ACC112 (cell line): ENCODE data around the gene TNPO1.

Source experiments
- H2AFZ ChIP-seq: fragments of 200-600 bp; sonication (generic); one replicate; pipeline ENCODE4 v1.6.0; 2017; ENCODE audit warnings: antibody characterized with exemption, low read length; ENCODE audit not compliant: unreplicated experiment
- H3K27ac ChIP-seq: fragments of 200-600 bp; sonication (generic); 2 replicates; pipeline ENCODE4 v1.5.1; 2014; ENCODE audit warnings: low read depth, mild to moderate bottlenecking, antibody characterized with exemption, low read length, moderate library complexity
- H3K27me3 ChIP-seq: fragments of 200-600 bp; sonication (generic); 2 replicates; pipeline ENCODE4 v1.6.1; 2014; ENCODE audit warnings: mild to moderate bottlenecking, antibody characterized with exemption, low read length, moderate library complexity, mixed read lengths; ENCODE audit not compliant: insufficient read depth
- H3K36me3 ChIP-seq: fragments of 200-600 bp; sonication (generic); 2 replicates; pipeline ENCODE4 v1.6.1; 2016; ENCODE audit warnings: mild to moderate bottlenecking, antibody characterized with exemption, low read length, moderate library complexity, mixed read lengths; ENCODE audit not compliant: insufficient read depth
- H3K4me1 ChIP-seq: fragments of 200-600 bp; sonication (generic); one replicate; pipeline ENCODE4 v1.6.1; 2016; ENCODE audit warnings: low read length, mixed read lengths; ENCODE audit not compliant: insufficient read depth, unreplicated experiment, control insufficient read depth
- H3K4me3 ChIP-seq: fragments of 200-600 bp; sonication (generic); 2 replicates; pipeline ENCODE4 v1.5.1; 2014; ENCODE audit warnings: mild to moderate bottlenecking, low read depth, low read length
- H3K79me2 ChIP-seq: fragments of 200-600 bp; sonication (generic); one replicate; pipeline ENCODE4 v1.6.0; 2016; ENCODE audit warnings: low read length; ENCODE audit not compliant: control insufficient read depth, unreplicated experiment, insufficient read depth

The TNPO1 gene

GRCh38 chr5:72837524-72838096, 21.1 kb downstream of the TNPO1 start:
- H3K27me3 ChIP-seq: no peaks in the 10 kb centered on the region
- 0 out of 2 replicates have a peak overlapping the region, but pooled peaks have one; percentile 38 for H3K27ac ChIP-seq
- H3K4me3 ChIP-seq: no peak overlapping the region
- H3K4me1 ChIP-seq: peaks cover 70% of the 10 kb centered on the region
- H3K79me2 ChIP-seq: peaks cover 94% of the 10 kb centered on the region
- H3K36me3 ChIP-seq: no peaks in the 10 kb centered on the region
- H2AFZ ChIP-seq: no peak overlapping the region

- Histone ChIP-seq H3K4me1 (peaks cover 91% of the 10 kb centered on the region), H2AFZ (no peak overlapping the region), H3K79me2 (peaks cover 96% of the 10 kb centered on the region)
Measured at GRCh38 chr5:72840041-72840440, 23.6 kb downstream of the TNPO1 start.

GRCh38 chr5:72841756-72842535, 25.5 kb downstream of the TNPO1 start:
- Histone ChIP-seq H3K4me3 (peak overlapping the region; percentile 54), H2AFZ (no peak overlapping the region), H3K4me1 (peaks cover 90% of the 10 kb centered on the region), H3K27ac (peak overlapping the region; percentile 96), H3K36me3 (no peaks in the 10 kb centered on the region), H3K27me3 (no peaks in the 10 kb centered on the region), H3K79me2 (peaks cover 96% of the 10 kb centered on the region)

More at GRCh38 chr5:72840041-72840440, 23.6 kb downstream of the TNPO1 start:
- Histone ChIP-seq H3K36me3 (no peaks in the 10 kb centered on the region), H3K4me3 (no peak overlapping the region), H3K27me3 (no peaks in the 10 kb centered on the region), H3K27ac (0 out of 2 replicates have a peak overlapping the region, but pooled peaks have one; percentile 96)

DNA sequence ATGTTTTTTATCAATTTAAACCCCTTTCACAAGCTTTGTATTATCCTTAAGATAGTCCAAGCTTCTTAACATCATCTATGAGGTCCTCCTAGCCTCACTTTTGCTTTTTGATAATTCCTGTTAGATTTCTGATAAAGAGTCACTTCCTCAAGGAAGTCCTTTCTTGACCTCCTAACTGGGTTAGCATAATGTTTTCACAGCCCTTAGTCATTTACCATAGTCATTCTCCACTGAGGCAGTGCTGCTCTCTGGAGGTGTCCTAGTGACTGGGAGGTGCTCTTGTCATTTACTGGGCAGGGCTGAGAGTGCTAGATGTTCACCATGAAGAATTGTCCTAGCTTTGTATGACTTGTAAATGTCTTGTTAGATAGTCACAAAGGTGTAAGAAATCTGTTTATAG, 26.4 kb downstream of the TNPO1 start:
- H3K27me3 ChIP-seq: no peaks in the 10 kb centered on the region
- peaks cover 86% of the 10 kb centered on the region for H3K4me1 ChIP-seq
- H3K79me2 ChIP-seq: peaks cover 96% of the 10 kb centered on the region
- H3K36me3 ChIP-seq: no peaks in the 10 kb centered on the region
- H3K4me3 ChIP-seq: peak overlapping the region; percentile 54
- peak overlapping the region; percentile 96 for H3K27ac ChIP-seq
- no peak overlapping the region for H2AFZ ChIP-seq

DNA sequence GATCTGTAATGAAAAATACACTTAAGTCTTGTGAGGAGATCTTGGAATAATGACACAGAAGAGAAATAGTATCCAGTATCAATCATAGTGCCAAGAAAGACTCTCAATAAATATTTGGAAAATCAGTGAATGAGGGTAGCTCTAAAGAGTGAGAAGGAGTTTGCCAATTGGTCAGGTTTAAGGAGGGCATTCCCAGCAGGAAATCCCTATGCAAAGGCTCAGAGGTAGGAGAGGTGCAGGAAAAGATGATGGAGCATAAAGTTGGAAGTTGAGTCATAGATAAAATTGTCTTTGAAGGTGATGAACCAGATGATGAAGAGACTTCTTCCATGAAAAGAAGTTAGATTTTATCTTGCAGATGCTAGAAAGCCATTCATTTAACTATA, 27.8 kb downstream of the TNPO1 start:
- peaks cover 72% of the 10 kb centered on the region for H3K4me1 ChIP-seq
- peaks cover 96% of the 10 kb centered on the region for H3K79me2 ChIP-seq
- H2AFZ ChIP-seq: no peak overlapping the region
- no peaks in the 10 kb centered on the region for H3K27me3 ChIP-seq
- H3K27ac ChIP-seq: peak overlapping the region; percentile 96
- H3K36me3 ChIP-seq: peaks cover 4% of the 10 kb centered on the region; the same call in 1 of the 2 replicates
- peak overlapping the region; percentile 27; the same call in 1 of the 2 replicates for H3K4me3 ChIP-seq

GRCh38 chr5:72845889-72846288, 29.4 kb downstream of the TNPO1 start:
- no peaks in the 10 kb centered on the region for H3K27me3 ChIP-seq
- peak overlapping the region; percentile 78 for H3K27ac ChIP-seq
- peak overlapping the region; percentile 94 for H3K4me3 ChIP-seq
- peaks cover 64% of the 10 kb centered on the region for H3K4me1 ChIP-seq
- peaks cover 96% of the 10 kb centered on the region for H3K79me2 ChIP-seq
- no peak overlapping the region for H2AFZ ChIP-seq
- peaks cover 17% of the 10 kb centered on the region; the same call in 1 of the 2 replicates for H3K36me3 ChIP-seq

- Histone ChIP-seq H3K4me3 (peak overlapping the region; percentile 94), H3K79me2 (peaks cover 96% of the 10 kb centered on the region), H3K4me1 (peaks cover 63% of the 10 kb centered on the region), H3K27me3 (no peaks in the 10 kb centered on the region), H3K36me3 (peaks cover 22% of the 10 kb centered on the region), H2AFZ (no peak overlapping the region), H3K27ac (peak overlapping the region; percentile 78)
Measured at GRCh38 chr5:72846483-72846882, 30.0 kb downstream of the TNPO1 start.

DNA sequence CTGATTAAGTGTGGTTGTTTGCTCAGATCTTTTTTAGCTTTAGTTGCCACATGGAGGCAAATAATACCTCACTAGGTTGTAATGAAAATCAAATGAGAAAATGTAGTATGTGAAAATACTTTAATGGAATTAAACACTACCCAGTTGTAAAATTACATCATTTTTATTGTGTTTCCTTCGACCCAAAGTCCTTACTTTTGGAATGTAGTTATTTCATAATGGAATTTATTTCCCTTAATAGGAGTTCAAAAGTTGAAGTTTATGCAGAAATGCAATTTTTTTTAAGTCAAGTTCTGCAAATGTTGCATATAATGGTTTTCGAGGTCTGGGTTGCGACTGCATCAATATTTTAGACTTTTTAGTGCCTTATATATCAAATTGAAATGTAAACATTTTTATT, 31.0 kb downstream of the TNPO1 start:
- H3K27me3 ChIP-seq: no peaks in the 10 kb centered on the region
- peak overlapping the region; percentile 20 for H2AFZ ChIP-seq
- H3K27ac ChIP-seq: peak overlapping the region; percentile 78
- H3K79me2 ChIP-seq: peaks cover 100% of the 10 kb centered on the region
- peak overlapping the region; percentile 94 for H3K4me3 ChIP-seq
- peaks cover 63% of the 10 kb centered on the region for H3K4me1 ChIP-seq
- H3K36me3 ChIP-seq: peaks cover 32% of the 10 kb centered on the region

GRCh38 chr5:72847989-72848473, 31.6 kb downstream of the TNPO1 start:
- H3K27ac ChIP-seq: peak overlapping the region; percentile 78
- H2AFZ ChIP-seq: peak overlapping the region; percentile 20
- no peaks in the 10 kb centered on the region for H3K27me3 ChIP-seq
- H3K4me3 ChIP-seq: peak overlapping the region; percentile 94
- H3K79me2 ChIP-seq: peaks cover 100% of the 10 kb centered on the region
- H3K4me1 ChIP-seq: peaks cover 60% of the 10 kb centered on the region
- H3K36me3 ChIP-seq: peaks cover 35% of the 10 kb centered on the region

- Histone ChIP-seq H2AFZ (peak overlapping the region; percentile 4), H3K27me3 (no peaks in the 10 kb centered on the region), H3K79me2 (peaks cover 100% of the 10 kb centered on the region), H3K27ac (peak overlapping the region; percentile 78), H3K4me3 (peak overlapping the region; percentile 94), H3K36me3 (peaks cover 35% of the 10 kb centered on the region), H3K4me1 (peaks cover 60% of the 10 kb centered on the region)
Measured at GRCh38 chr5:72848474-72849428, 32.3 kb downstream of the TNPO1 start.
